GM12872 (cell line): Measurements from ENCODE around the gene EVI5.

Experiments
- CTCF ChIP-seq: IDR thresholded peaks from 3 replicates; pipeline ENCODE4 v1.5.1; 2011; ENCODE audit warnings: low read depth, mild to moderate bottlenecking, low read length, moderate library complexity; ENCODE audit not compliant: insufficient read depth

Gene EVI5

GRCh38 chr1:92698932-92699331 is 86.0 kb downstream of the EVI5 start:
- no peak for TF ChIP-seq CTCF

- TF ChIP-seq CTCF, result no peak
Observed at GRCh38 chr1:92695104-92695503, 89.8 kb downstream of the EVI5 start.

GRCh38 chr1:92691925-92692324 is 93.0 kb downstream of the EVI5 start:
- no peak for TF ChIP-seq CTCF

- TF ChIP-seq CTCF, result no peak
Observed at GRCh38 chr1:92690212-92690906, 94.5 kb downstream of the EVI5 start.

GRCh38 chr1:92679980-92680379 is 104.9 kb downstream of the EVI5 start:
- TF ChIP-seq CTCF, result no peak

- TF ChIP-seq CTCF, result no peak
Observed at GRCh38 chr1:92663775-92664174, 121.1 kb downstream of the EVI5 start.

- no peak for TF ChIP-seq CTCF
Observed at GRCh38 chr1:92662048-92662447, 122.9 kb downstream of the EVI5 start.
